HEK293T (cell line): Measurements from ENCODE around the gene OR2M2.

Source experiments
- BHLHE40 ChIP-seq: fragments of 450-650 bp; IDR thresholded peaks from 2 replicates; pipeline ENCODE4 v1.6.1; 2016; ENCODE audit warnings: mild to moderate bottlenecking, moderate library complexity, borderline replicate concordance
- FOXK2 ChIP-seq: fragments of 450-650 bp; IDR thresholded peaks from 2 replicates; pipeline ENCODE4 v1.6.1; 2016; ENCODE audit warnings: mild to moderate bottlenecking
- FOXM1 ChIP-seq: fragments of 450-650 bp; IDR thresholded peaks from 2 replicates; pipeline ENCODE4 v1.6.1; 2017; ENCODE audit warnings: mild to moderate bottlenecking, borderline replicate concordance
- HDGF ChIP-seq: fragments of 450-650 bp; IDR thresholded peaks from 2 replicates; pipeline ENCODE4 v1.6.1; 2017; ENCODE audit warnings: antibody characterized with exemption, borderline replicate concordance
- L3MBTL2 ChIP-seq: fragments of 450-650 bp; conservative IDR thresholded peaks from 2 replicates; pipeline ENCODE4 v1.6.1; 2016; ENCODE audit warnings: mild to moderate bottlenecking
- LEF1 ChIP-seq: fragments of 450-650 bp; IDR thresholded peaks from 2 replicates; pipeline ENCODE4 v1.6.1; 2017; ENCODE audit warnings: mild to moderate bottlenecking, borderline replicate concordance
- NFRKB ChIP-seq: fragments of 450-650 bp; IDR thresholded peaks from 2 replicates; pipeline ENCODE4 v1.6.1; 2016; ENCODE audit warnings: mild to moderate bottlenecking, moderate library complexity
- SP1 ChIP-seq: fragments of 450-650 bp; IDR thresholded peaks from 2 replicates; pipeline ENCODE4 v1.6.1; 2017
- TARDBP ChIP-seq: fragments of 450-650 bp; IDR thresholded peaks from 2 replicates; pipeline ENCODE4 v1.6.1; 2016
- ZNF384 ChIP-seq: fragments of 450-650 bp; IDR thresholded peaks from 2 replicates; pipeline ENCODE4 v1.6.1; 2016
- TF ChIP-seq, protein P1 (sequence below): fragments of 450-650 bp; IDR thresholded peaks from 2 replicates; pipeline ENCODE4 v1.6.1; 2016

DNA sequence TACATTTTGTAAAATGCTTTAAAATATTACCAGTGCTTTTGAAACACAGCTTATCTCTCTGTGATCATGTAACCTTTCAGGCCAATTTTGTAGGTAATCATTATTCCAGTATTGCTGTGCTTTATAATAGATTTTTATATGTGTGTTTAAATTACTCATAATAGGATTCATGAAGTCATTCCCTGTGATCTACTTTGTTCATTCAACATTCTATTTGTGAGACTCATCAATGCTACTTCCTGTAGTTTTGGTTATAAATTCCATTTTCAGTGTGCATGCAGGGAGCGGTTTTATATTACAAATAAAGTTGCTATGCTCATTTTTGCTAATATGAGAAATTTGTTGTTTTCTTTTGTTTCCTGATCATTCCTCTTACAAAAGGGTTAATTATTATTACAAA, 33.8 kb upstream of the OR2M2 start:
- no peak for TF ChIP-seq FOXM1
- no peak for TF ChIP-seq SP1
- no peak for TF ChIP-seq BHLHE40
- TF ChIP-seq LEF1 = no peak
- no peak for TF ChIP-seq ZNF384
- no peak for TF ChIP-seq HDGF
- TF ChIP-seq FOXK2 = no peak
- TF ChIP-seq TARDBP = no peak
- TF ChIP-seq NFRKB = no peak
- TF ChIP-seq L3MBTL2 = no peak
- TF ChIP-seq, protein P1, sequence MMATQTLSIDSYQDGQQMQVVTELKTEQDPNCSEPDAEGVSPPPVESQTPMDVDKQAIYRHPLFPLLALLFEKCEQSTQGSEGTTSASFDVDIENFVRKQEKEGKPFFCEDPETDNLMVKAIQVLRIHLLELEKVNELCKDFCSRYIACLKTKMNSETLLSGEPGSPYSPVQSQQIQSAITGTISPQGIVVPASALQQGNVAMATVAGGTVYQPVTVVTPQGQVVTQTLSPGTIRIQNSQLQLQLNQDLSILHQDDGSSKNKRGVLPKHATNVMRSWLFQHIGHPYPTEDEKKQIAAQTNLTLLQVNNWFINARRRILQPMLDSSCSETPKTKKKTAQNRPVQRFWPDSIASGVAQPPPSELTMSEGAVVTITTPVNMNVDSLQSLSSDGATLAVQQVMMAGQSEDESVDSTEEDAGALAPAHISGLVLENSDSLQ = no peak
